Measurements from ENCODE around the gene FEN1. TPM values are rescaled to one million over a fixed set of nuclear protein-coding genes. Genes with fewer than 3 reads are reported as not detected.

FEN1 gene
- total and polyA plus RNA-seq, 2 of the 13 experiments (the other 11 are each of a cell fraction or from before 2014, with no cell fraction given) = 12.4 to 102 TPM

- TF ChIP-seq ZNF142 (CRISPR knock-in tag; IDR thresholded peaks at IDR 0.05) = no peak
- TF ChIP-seq MBD4 (IDR thresholded peaks at IDR 0.05; ENCODE audit: borderline replicate concordance, low read length) = no peak
- TF ChIP-seq CREB3 (CRISPR knock-in tag; IDR thresholded peaks at IDR 0.05) = no peak
- no peak for TF ChIP-seq SRSF1 (optimal IDR thresholded peaks at IDR 0.05; ENCODE audit: low read depth, low read length)
- no peak for TF ChIP-seq ZNF557 (CRISPR knock-in tag; IDR thresholded peaks at IDR 0.05)
- TF ChIP-seq IRX3 (CRISPR knock-in tag; IDR thresholded peaks at IDR 0.05; ENCODE audit: borderline replicate concordance, low read depth) = no peak
- TF ChIP-seq KLF12 (CRISPR knock-in tag; IDR thresholded peaks at IDR 0.05; ENCODE audit: borderline replicate concordance) = no peak
- no peak for TF ChIP-seq RFXANK (CRISPR knock-in tag; IDR thresholded peaks at IDR 0.05)
- TF ChIP-seq ZMYM3 (CRISPR knock-in tag; IDR thresholded peaks at IDR 0.05) = no peak
- no peak for TF ChIP-seq TFE3 (CRISPR knock-in tag; IDR thresholded peaks at IDR 0.05)
- TF ChIP-seq ZSCAN12 (CRISPR knock-in tag; IDR thresholded peaks at IDR 0.05) = no peak
- peak; percentile 92 for TF ChIP-seq MTA1 (CRISPR knock-in tag; IDR thresholded peaks at IDR 0.05; ENCODE audit: borderline replicate concordance)
- TF ChIP-seq MBNL3 (CRISPR knock-in tag; conservative IDR thresholded peaks at IDR 0.05) = no peak
- TF ChIP-seq ZNF639 (CRISPR knock-in tag; conservative IDR thresholded peaks at IDR 0.05) = no peak
- TF ChIP-seq ZNF615 (CRISPR knock-in tag; IDR thresholded peaks at IDR 0.05; ENCODE audit: borderline replicate concordance) = no peak
- TF ChIP-seq CBX2 (IDR thresholded peaks at IDR 0.05; ENCODE audit: low read depth, low read length) = no peak
- TF ChIP-seq CBX2 (CRISPR knock-in tag; IDR thresholded peaks at IDR 0.05; ENCODE audit: low read depth) = no peak
- no peak for TF ChIP-seq ZNF530 (CRISPR knock-in tag; IDR thresholded peaks at IDR 0.05; ENCODE audit: low read depth)
- no peak for TF ChIP-seq ZNF652 (CRISPR knock-in tag; IDR thresholded peaks at IDR 0.05; ENCODE audit: borderline replicate concordance, low read depth)
- TF ChIP-seq CHD4 (IDR thresholded peaks at IDR 0.05; ENCODE audit: borderline replicate concordance, low read length) = no peak
These were observed 35.1 kb downstream of the FEN1 start, which contains the start of gene FADS2 (continued) for GRCh38 chr11:61827571-61828378.
